Measurements from ENCODE around the gene CDHR1.
"Not testable (repeated sequence)": the region's sequence is repeated elsewhere in the genome, so short reads cannot be mapped to it uniquely, and the experiment has no call there.

The CDHR1 gene

GRCh38 chr10:84194424-84195043 is at the start of gene CDHR1:
CDHR1 (plus strand) TSS chr10:84194537; CDS start chr10:84194761, 224 bp downstream.
- H3K4me3 ChIP-seq (ENCODE audit: low read depth, low read length) = no peak within 1 kb of the TSS; the same call in 1 of the 2 replicates
- no peak for TF ChIP-seq CTCF (IDR thresholded peaks at IDR 0.05; ENCODE audit: control insufficient read depth, extremely low read depth, insufficient read depth)

GRCh38 chr10:84147347-84147746 is 47.0 kb upstream of the CDHR1 start:
- TF ChIP-seq CTCF (IDR thresholded peaks at IDR 0.05; ENCODE audit: control insufficient read depth, extremely low read depth, insufficient read depth) = no peak
- no peak for DNase-seq (ENCODE audit: low read depth)
- no peak overlapping the region for H3K4me3 ChIP-seq (ENCODE audit: low read depth, low read length)

More at GRCh38 chr10:84194424-84195043, at the start of gene CDHR1:
- DNase-seq (ENCODE audit: low read depth) = no peak

GRCh38 chr10:84148006-84148597 is 46.2 kb upstream of the CDHR1 start:
- peak; percentile 83 for TF ChIP-seq CTCF (IDR thresholded peaks at IDR 0.05; ENCODE audit: control insufficient read depth, extremely low read depth, insufficient read depth)
- DNase-seq (ENCODE audit: low read depth); H3K4me3 ChIP-seq (ENCODE audit: low read depth, low read length): not testable (repeated sequence)

- DNase-seq (ENCODE audit: low read depth) = no peak
- TF ChIP-seq CTCF (IDR thresholded peaks at IDR 0.05; ENCODE audit: control insufficient read depth, extremely low read depth, insufficient read depth) = no peak
Observed at GRCh38 chr10:84149854-84150253, 44.5 kb upstream of the CDHR1 start.

GRCh38 chr10:84152769-84153168 is 41.6 kb upstream of the CDHR1 start:
- no peak for TF ChIP-seq CTCF (IDR thresholded peaks at IDR 0.05; ENCODE audit: control insufficient read depth, extremely low read depth, insufficient read depth)
- no peak overlapping the region for H3K4me3 ChIP-seq (ENCODE audit: low read depth, low read length)
- no peak for DNase-seq (ENCODE audit: low read depth)

More at GRCh38 chr10:84149854-84150253, 44.5 kb upstream of the CDHR1 start:
- H3K4me3 ChIP-seq (ENCODE audit: low read depth, low read length) = no peak overlapping the region

GRCh38 chr10:84155521-84155920 is 38.8 kb upstream of the CDHR1 start:
- H3K4me3 ChIP-seq (ENCODE audit: low read depth, low read length) = no peak overlapping the region
- no peak for DNase-seq (ENCODE audit: low read depth)
- no peak for TF ChIP-seq CTCF (IDR thresholded peaks at IDR 0.05; ENCODE audit: control insufficient read depth, extremely low read depth, insufficient read depth)

Data from LNCaP clone FGC (cell line).